ENCODE data around the gene SMURF2.
"Not testable (repeated sequence)": the region's sequence is repeated elsewhere in the genome, so short reads cannot be mapped to it uniquely, and the experiment has no call there.

Gene SMURF2

DNA sequence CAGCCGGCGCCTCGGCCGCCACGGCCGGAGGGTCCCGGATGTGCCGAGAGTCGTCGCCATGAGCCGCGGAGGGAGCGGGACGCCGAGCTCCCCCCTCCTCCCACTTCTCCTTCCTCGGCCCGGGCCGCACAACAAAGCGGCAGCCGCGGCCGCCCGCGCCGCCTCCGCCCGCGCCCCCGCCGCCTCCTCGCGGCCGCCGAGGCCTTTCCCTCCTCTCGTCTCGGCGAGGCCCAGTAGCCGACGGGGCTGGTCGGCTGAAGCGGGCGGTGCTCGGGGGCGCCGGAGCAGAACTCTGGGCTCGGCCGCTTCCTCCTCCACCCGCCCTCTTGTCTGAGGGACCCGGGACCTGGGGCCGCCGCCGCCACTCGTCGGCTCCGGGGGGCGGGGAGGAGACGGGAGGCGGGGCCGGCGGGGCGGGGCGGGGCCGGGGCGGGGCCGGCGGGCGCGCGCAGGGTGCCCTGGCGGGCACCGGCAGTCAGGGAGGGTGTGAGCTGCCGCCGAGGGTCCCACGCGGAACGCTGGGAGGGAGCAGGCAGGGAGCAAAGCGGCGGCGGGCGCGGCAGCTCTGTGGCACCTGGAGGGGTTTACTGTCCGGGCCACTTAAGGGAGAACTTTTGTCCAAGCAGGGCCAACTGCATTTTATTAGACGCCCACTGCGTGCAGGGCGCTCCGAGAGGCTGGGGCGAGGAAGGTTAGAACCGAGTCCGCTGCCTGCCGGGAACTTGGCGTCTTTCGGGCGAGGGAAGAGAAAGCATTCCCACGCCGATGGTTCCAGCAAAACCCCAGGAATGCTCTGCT lies at the start of gene SMURF2:
TSS of gene SMURF2 (minus strand) at position 332 of the 798 bp plus-strand sequence. CDS start 427 bp downstream, outside the sequence.
- DNase-seq: peak; percentile 89

GRCh38 chr17:64709481-64709880 lies 47.4 kb upstream of the SMURF2 start:
- DNase-seq: no peak

DNA sequence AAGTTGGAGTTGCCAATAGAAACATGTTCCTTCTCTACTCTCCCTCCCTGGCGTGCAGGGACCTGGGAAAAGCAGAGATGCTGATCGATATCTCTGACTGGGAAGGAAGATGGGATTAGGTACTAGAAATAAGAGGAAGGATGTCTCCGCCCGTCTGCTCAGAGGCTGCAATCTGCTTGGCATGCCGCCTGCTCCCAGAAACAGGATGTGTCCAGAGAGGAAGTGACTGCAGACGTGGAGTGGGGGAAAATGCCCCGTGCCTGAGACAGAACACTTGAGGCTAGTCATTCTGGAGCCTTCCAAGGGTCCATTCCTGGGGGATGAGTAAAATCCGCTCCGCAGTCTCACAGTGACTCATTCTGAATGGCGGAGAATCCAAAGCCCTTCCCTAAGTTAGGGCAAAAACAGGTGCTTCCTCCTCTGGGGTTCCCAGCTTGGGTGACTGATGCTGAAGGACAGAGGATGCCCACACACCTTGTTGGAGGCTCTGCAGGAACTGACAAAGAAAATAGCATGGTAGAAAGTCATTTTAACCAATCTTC lies 45.0 kb upstream of the SMURF2 start:
- DNase-seq: peak; percentile 84

DNA sequence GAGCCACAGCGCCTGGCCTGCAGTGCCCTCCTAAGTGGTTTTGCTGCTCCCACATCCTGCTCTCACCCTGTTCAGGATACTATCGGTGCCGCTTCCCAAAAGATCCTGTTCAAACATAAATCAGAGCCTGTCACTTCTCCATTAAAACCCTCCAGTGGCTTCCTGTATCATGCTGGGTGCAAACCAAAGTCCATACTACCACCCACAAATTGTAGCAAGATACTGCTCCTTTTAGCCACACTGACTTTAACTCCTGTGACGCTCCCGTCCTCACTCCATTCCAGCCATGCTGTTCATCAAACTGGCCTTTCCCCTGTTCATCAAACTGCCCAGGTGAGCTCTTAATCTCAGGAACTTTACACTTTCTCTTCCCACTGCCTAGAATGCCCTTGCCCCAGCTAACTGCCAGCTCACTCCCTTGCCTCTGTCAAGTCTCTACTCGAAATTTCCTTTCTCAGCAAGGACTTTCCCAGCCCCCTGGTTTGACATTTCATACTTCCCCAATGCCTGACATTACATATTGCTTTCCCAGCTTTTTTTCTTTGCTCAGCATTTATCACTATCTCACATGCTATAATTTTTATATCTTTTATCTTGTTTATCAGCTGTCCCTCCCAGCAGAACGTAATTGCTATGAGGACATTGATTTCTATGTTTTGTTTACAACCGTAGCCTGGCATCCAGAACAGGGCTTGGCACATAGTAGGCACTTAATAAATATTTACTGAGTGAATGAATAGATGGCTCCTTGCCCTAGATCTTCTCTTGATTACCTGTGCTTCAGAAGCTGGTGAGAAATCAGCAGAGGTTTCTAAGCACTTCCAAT lies 44.3 kb upstream of the SMURF2 start:
- DNase-seq: no peak

GRCh38 chr17:64702815-64703214 lies 40.7 kb upstream of the SMURF2 start:
- no peak for DNase-seq

DNA sequence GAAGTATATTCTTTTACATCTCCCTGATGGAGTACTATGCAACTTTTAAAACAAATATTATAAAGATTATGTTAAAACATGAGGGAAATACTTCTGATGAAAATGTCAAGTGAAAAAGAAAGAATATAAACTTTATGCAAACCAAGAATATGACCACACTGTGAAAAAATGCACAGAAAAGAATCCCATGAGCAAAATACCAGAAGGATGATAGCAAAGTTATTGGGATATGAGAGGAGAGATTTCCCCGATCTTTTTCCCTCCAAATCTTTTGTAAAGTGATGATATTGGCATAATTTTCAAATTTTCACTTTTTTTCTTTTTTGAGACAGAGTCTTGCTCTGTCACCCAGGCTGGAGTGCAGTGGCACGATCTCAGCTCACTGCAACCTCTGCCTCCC lies 36.6 kb upstream of the SMURF2 start:
- DNase-seq: no peak

- DNase-seq: no peak
Measured at GRCh38 chr17:64694207-64694606, 32.1 kb upstream of the SMURF2 start.

DNA sequence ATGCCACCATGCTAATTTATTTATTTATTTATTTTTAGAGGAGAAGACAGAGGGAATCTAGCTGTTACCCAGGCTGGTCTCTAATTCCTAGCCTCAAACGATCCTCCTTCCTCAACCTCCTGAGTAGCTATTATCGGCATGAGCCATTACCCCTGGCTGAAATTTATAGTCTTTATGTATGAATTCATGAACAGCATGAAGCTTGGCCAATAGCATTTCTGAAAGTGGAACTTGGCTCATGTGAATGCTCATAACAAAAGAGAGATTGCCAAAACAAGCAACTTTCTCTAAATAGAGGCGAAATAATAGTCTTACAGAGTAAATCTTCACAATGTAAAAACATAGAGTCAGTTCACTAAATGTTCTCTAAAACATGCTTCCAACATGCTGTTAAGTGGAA lies 30.1 kb upstream of the SMURF2 start:
- DNase-seq: no peak

DNA sequence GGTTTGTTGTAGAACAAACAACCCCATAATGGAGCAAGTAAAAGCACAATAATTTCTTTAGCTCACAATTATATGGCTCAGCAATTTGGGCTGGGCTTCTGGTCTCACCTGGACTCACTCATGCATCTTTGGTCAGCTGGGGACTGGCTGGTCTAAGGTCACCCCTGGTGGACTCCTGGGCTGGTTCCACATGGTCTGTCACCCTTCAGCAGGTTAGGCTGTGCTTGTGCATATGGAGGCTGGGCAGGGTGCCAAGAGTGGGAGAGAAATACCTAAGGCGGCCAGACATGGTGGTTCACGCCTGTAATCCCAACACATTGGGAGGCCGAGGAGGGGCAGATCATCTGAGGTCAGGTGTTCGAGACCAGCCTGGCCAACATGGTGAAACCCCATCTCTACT lies 27.0 kb upstream of the SMURF2 start:
- no peak for DNase-seq

DNA sequence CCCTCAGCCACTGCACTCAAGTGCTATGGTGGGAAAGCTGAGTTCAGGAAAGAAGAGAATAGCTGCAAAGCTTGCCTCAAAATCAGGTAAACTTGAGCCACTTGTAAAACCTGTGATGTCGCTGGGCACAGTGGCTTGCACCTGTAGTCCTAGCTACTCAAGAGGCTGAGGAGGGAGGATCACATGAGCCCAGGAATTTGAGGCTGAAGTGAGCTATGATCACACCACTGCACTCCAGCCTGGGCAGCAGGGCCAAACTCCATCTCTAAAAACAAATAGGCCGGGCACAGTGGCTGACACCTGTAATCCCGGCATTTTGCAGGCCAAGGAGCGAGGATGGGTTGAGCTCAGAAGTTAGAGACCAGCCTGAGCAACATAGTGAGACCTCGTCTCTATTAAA lies 26.4 kb upstream of the SMURF2 start:
- no peak for DNase-seq

- DNase-seq: no peak
Measured at GRCh38 chr17:64687961-64688360, 25.9 kb upstream of the SMURF2 start.

DNA sequence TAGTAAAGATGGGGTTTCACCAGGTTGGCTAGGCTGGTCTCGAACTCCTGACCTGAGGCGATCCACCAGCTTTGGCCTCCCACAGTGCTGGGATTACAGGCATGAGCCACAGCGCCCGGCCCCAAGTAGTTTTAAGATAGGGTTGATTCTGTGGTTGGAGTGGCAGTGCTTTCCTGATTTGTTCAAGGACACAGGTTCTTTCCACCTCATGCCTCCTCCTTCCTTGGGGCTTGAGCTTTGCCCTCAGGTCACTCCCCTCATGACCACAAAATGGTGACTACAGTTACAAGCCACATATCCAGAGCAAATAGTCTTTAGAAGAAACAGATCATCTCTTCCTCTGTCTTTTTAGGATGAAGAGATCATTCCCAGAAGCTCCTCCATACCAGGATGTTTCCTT lies 25.3 kb upstream of the SMURF2 start:
- DNase-seq: no peak

GRCh38 chr17:64686705-64687104 lies 24.6 kb upstream of the SMURF2 start:
- no peak for DNase-seq

- no peak for DNase-seq
Measured at GRCh38 chr17:64685705-64686104, 23.6 kb upstream of the SMURF2 start.

GRCh38 chr17:64683796-64684195 lies 21.7 kb upstream of the SMURF2 start:
- no peak for DNase-seq

DNA sequence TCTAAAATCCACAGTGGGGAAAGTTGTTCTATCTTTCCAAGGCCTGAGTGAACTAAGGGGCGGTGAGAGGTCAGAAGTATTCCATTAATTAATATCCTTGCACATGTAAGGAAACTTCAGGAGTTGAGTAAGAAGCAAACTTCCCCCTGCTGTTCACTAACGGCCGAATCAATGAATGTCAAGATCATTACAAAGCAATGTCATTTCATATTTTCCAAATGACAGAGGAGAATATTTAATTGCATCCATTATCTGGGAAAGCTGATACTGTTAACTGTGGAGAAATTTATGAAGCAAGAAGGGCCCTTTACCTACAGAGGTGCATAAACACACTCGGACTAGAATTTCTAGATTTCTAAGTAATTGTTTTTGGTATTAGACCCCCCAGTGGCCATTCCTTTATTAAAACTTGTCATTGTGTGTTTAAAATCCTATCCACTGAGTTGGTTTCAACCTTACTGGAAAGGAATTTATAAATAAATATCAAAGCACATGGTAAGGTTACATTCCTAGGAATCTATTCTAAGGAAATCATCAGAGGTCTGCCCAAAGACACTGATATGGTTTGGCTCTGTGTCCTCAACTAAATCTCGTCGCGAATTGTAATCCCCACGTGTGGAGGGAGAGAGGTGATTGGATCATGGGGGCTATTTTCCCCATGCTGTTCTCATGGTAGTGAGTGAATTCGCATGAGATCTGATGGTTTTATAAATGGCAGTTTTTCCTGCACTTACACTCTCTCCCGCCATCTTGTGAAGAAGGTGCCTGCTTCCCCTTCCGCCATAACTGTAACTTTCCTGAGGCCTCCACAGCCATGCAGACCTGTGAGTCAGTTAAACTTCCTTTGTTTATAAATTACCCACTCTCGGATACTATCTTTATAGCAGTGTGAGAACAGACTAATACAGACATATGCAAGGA lies 20.4 kb upstream of the SMURF2 start:
- no peak for DNase-seq

DNA sequence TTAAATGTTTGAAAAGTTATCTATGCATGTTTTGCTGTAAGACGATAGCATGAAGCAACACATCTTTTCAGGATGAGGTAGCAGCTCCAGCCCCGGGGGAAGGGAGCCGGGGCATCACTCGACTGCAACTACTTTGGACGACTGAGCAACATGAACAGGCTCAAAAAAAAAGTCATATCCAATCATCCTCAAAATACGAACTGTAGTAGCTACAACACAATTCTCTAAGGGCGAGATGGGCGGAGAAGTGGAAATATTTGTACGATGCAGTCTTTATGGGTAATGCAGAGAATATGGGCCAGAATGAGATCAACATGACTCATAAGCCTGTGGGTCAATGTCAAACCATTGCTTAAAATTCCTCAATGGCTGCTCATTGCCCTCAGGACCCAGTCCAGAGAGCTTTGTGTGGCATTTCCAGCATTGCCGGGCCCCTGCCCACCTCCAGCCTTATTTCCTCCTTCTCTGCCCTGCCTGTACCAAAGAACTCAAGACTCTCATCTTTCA lies 17.7 kb upstream of the SMURF2 start:
- peak; percentile 74 for DNase-seq

DNA sequence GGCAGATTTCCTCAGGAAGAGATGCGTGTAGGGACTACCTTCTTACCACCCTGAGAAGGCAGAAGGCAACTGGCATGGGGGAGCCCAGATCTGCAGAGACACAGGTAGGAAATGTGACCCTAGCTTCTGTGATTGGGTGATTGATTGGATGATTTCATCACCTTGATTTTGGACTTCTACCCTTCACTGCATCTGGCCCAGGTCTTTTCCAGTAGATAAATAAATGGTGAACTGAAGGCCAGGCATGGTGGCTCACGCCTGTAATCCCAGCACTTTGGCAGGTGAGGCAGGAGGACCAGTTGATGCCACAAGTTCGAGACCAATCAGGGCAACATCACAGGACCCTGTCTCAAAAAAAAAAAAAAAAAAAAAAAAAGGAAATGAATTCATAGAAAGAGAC lies 14.7 kb upstream of the SMURF2 start:
- no peak for DNase-seq

- not testable (repeated sequence) for DNase-seq
Measured at GRCh38 chr17:64670843-64671590, 8.9 kb upstream of the SMURF2 start.

- not testable (repeated sequence) for DNase-seq
Measured at GRCh38 chr17:64667807-64668721, 6.0 kb upstream of the SMURF2 start.
